H1 (cell line): ENCODE results near the gene DPYSL3. TPM values are rescaled to one million over a fixed set of nuclear protein-coding genes. Genes with fewer than 3 reads are reported as not detected.

Experiments
- CTCF ChIA-PET: fragments of 300-600 bp; sonication (Branson Sonifier 250); formaldehyde crosslinking; loops from one replicate; lab custom pipeline; 2021; ENCODE audit not compliant: partially characterized antibody; lab: Charles Lee
- POLR2A ChIA-PET: fragments of 300-600 bp; sonication (Branson Sonifier 250); formaldehyde crosslinking; loops from one replicate; lab custom pipeline; 2021; ENCODE audit warnings: inconsistent platforms; ENCODE audit not compliant: partially characterized antibody; lab: Charles Lee
- DNase-seq, 2 experiments: peaks; one replicate each; pipeline versions ENCODE4 v3.0.0 to v3.0.0-alpha.2; 2010 to 2022; ENCODE audit warnings: low spot score in 2 of 2, low read depth in 1 of 2, mixed read lengths in 1 of 2
- FAIRE-seq: peaks from 2 replicates; lab custom pipeline; 2011; peaks lifted over from hg19 to GRCh38; lab: Jason Lieb, UNC
- H2AFZ ChIP-seq: 2 replicates; pipeline ENCODE4 v1.8.1; 2012; ENCODE audit warnings: low read length, inconsistent platforms
- H2AK5ac ChIP-seq: 2 replicates; pipeline ENCODE4 v1.6.1; 2013; ENCODE audit warnings: low read depth, low read length
- H2BK120ac ChIP-seq: replicated peaks from 2 replicates; pipeline ENCODE3; 2013; ENCODE audit warnings: low read depth, low read length, inconsistent platforms
- H2BK12ac ChIP-seq: 2 replicates; pipeline ENCODE4 v1.6.1; 2013; ENCODE audit warnings: low read depth, low read length
- H2BK15ac ChIP-seq: 2 replicates; pipeline ENCODE4 v1.6.1; 2013; ENCODE audit warnings: low read length
- H2BK20ac ChIP-seq: 2 replicates; pipeline ENCODE4 v1.6.1; 2013; ENCODE audit warnings: low read length
- H2BK5ac ChIP-seq: 2 replicates; pipeline ENCODE4 v1.6.1; 2013; ENCODE audit warnings: low read depth, low read length
- H3K14ac ChIP-seq: 2 replicates; pipeline ENCODE4 v1.6.1; 2013; ENCODE audit warnings: inconsistent platforms; ENCODE audit not compliant: insufficient read length
- H3K18ac ChIP-seq: 2 replicates; pipeline ENCODE4 v1.6.1; 2013; ENCODE audit warnings: low read length; ENCODE audit errors: extremely low read depth
- H3K23ac ChIP-seq: 2 replicates; pipeline ENCODE4 v1.6.1; 2013; ENCODE audit warnings: inconsistent platforms; ENCODE audit not compliant: insufficient read length
- H3K23me2 ChIP-seq: 2 replicates; pipeline ENCODE4 v1.6.1; 2013; ENCODE audit warnings: low read depth, low read length
- H3K27ac ChIP-seq: 2 replicates; pipeline ENCODE4 v1.6.1; 2011; ENCODE audit warnings: low read depth, low read length, inconsistent platforms
- H3K27me3 ChIP-seq, 4 experiments: replicated peaks in 1 of 4; 1 replicate in 1 of 4; 2 replicates in 3 of 4; pipeline versions ENCODE4 v1.6.1 to v1.8.1; 2011 to 2013; ENCODE audit warnings: low read length in 3 of 4, mild to moderate bottlenecking in 3 of 4, inconsistent platforms in 2 of 4, mixed read lengths in 2 of 4, moderate library complexity in 1 of 4; ENCODE audit not compliant: control insufficient read depth in 3 of 4, insufficient read depth in 3 of 4; ENCODE audit errors: extremely low read depth in 1 of 4
- H3K36me3 ChIP-seq, 4 experiments: 2 replicates each; pipeline versions ENCODE4 v1.6.1 to v1.8.1; 2011 to 2013; ENCODE audit warnings: mild to moderate bottlenecking in 4 of 4, low read length in 3 of 4, moderate library complexity in 2 of 4, control low read depth in 1 of 4, inconsistent platforms in 1 of 4; ENCODE audit not compliant: insufficient read depth in 4 of 4, control insufficient read depth in 2 of 4
- H3K4ac ChIP-seq: replicated peaks from 2 replicates; pipeline ENCODE3; 2013; ENCODE audit warnings: low read length, low read depth, mixed read lengths, inconsistent platforms; ENCODE audit not compliant: insufficient read length
- H3K4me1 ChIP-seq, 4 experiments: replicated peaks in 1 of 4; 1 replicate in 1 of 4; 2 replicates in 3 of 4; pipeline versions ENCODE4 v1.6.1 to v1.8.1; 2011 to 2013; ENCODE audit warnings: low read length in 3 of 4, inconsistent platforms in 2 of 4, mixed read lengths in 1 of 4; ENCODE audit not compliant: insufficient read depth in 4 of 4, control insufficient read depth in 3 of 4
- H3K4me2 ChIP-seq, 2 experiments: 2 replicates each; pipeline versions ENCODE4 v1.6.1 to v1.8.1; 2011 to 2013; ENCODE audit warnings: low read depth in 2 of 2, low read length in 2 of 2, control low read depth in 1 of 2, inconsistent platforms in 1 of 2, mild to moderate bottlenecking in 1 of 2; ENCODE audit not compliant: insufficient read depth in 1 of 2
- H3K4me3 ChIP-seq, 4 experiments: fragments of 200-600, 300-600 bp in 1 of 4; sonication (generic), shearing (Covaris generic), sonication (Bioruptor Twin) in 1 of 4; 2 replicates each; pipeline versions ENCODE4 v1.5.1 to v1.8.1; 2011 to 2016; ENCODE audit warnings: low read length in 4 of 4, low read depth in 3 of 4, control low read depth in 2 of 4, inconsistent platforms in 2 of 4, mild to moderate bottlenecking in 2 of 4, mixed read lengths in 1 of 4, moderate library complexity in 1 of 4; ENCODE audit not compliant: insufficient read depth in 2 of 4; ENCODE audit errors: extremely low read depth in 1 of 4
- H3K56ac ChIP-seq: replicated peaks from 2 replicates; pipeline ENCODE3; 2013; ENCODE audit warnings: low read depth, mild to moderate bottlenecking, mixed read lengths, low read length, inconsistent platforms; ENCODE audit not compliant: insufficient read length
- H3K79me1 ChIP-seq: 2 replicates; pipeline ENCODE4 v1.6.1; 2013; ENCODE audit warnings: low read depth, low read length, control low read depth
- H3K79me2 ChIP-seq, 2 experiments: 2 replicates each; pipeline versions ENCODE4 v1.6.1 to v1.8.1; 2012 to 2013; ENCODE audit warnings: low read length in 2 of 2, mild to moderate bottlenecking in 2 of 2, inconsistent platforms in 1 of 2; ENCODE audit not compliant: insufficient read depth in 2 of 2, control insufficient read depth in 1 of 2
- H3K9ac ChIP-seq, 4 experiments: replicated peaks in 1 of 4; 1 replicate in 1 of 4; 2 replicates in 3 of 4; pipeline versions ENCODE4 v1.6.1 to v1.8.1; 2011 to 2013; ENCODE audit warnings: low read depth in 3 of 4, low read length in 3 of 4, control low read depth in 2 of 4, mild to moderate bottlenecking in 2 of 4, moderate library complexity in 2 of 4, inconsistent platforms in 1 of 4; ENCODE audit errors: extremely low read depth in 1 of 4
- H3K9me3 ChIP-seq, 2 experiments: 2 replicates each; pipeline versions ENCODE4 v1.6.1 to v1.8.1; 2012 to 2013; ENCODE audit warnings: mild to moderate bottlenecking in 2 of 2, moderate library complexity in 2 of 2, control low read depth in 1 of 2, inconsistent platforms in 1 of 2, low read depth in 1 of 2, low read length in 1 of 2, mixed read lengths in 1 of 2; ENCODE audit not compliant: insufficient read depth in 2 of 2
- H4K20me1 ChIP-seq, 2 experiments: replicated peaks in 1 of 2; 2 replicates each; pipeline versions ENCODE3 to v1.8.1; 2011 to 2013; ENCODE audit warnings: inconsistent platforms in 2 of 2, low read length in 2 of 2, mild to moderate bottlenecking in 1 of 2; ENCODE audit not compliant: insufficient read depth in 2 of 2, control insufficient read depth in 1 of 2
- H4K5ac ChIP-seq: 2 replicates; pipeline ENCODE4 v1.6.1; 2013; ENCODE audit warnings: low read length, low read depth, mixed read lengths, inconsistent platforms; ENCODE audit not compliant: insufficient read length
- H4K8ac ChIP-seq: 2 replicates; pipeline ENCODE4 v1.8.0; 2013; ENCODE audit warnings: mild to moderate bottlenecking, moderate library complexity, low read length, inconsistent platforms; ENCODE audit not compliant: insufficient read depth; ENCODE audit errors: extremely low read depth
- H4K91ac ChIP-seq: replicated peaks from 2 replicates; pipeline ENCODE3; 2013; ENCODE audit warnings: low read length, mixed read lengths, inconsistent platforms; ENCODE audit not compliant: insufficient read length
- CBX8 ChIP-seq: fragments of 300-800, 300-1000 bp; sonication (generic); IDR thresholded peaks from 2 replicates; pipeline ENCODE4 v1.7.1; 2016; ENCODE audit warnings: low read depth, low read length, borderline replicate concordance
- CREB1 ChIP-seq: IDR thresholded peaks from 2 replicates; pipeline ENCODE4 v1.6.1; 2012; ENCODE audit warnings: inconsistent platforms
- KDM1A ChIP-seq: fragments of 200-600, 300-600 bp; sonication (generic); IDR thresholded peaks from 2 replicates; pipeline ENCODE4 v1.7.1; 2016; ENCODE audit warnings: mild to moderate bottlenecking, low read length, borderline replicate concordance
- POLR2AphosphoS5 ChIP-seq: IDR thresholded peaks from 2 replicates; pipeline ENCODE4 v1.6.1; 2011; ENCODE audit warnings: low read depth, low read length
- RBBP5 ChIP-seq: IDR thresholded peaks from 2 replicates; pipeline ENCODE4 v1.7.1; 2012; ENCODE audit warnings: low read depth, mild to moderate bottlenecking, inconsistent platforms, low read length, moderate library complexity, borderline replicate concordance
- RFX5 ChIP-seq: IDR thresholded peaks from 2 replicates; pipeline ENCODE4 v1.6.1; 2011; ENCODE audit warnings: low read depth, low read length, improper control_type of control experiment, borderline replicate concordance
- TCF12 ChIP-seq: IDR thresholded peaks from 2 replicates; pipeline ENCODE4 v1.6.1; 2011; ENCODE audit warnings: low read depth, mild to moderate bottlenecking, low read length
- WGBS, 2 experiments: shearing (Covaris generic) in 1 of 2; methylation state at CpG; one replicate each; pipeline versions ENCODE4 v1.1.6 to v1.1.7; 2013 to 2015; ENCODE audit warnings: low lambda C conversion rate in 2 of 2, mixed read lengths in 2 of 2, inconsistent platforms in 1 of 2, low coverage in 1 of 2, missing lambda C conversion rate in 1 of 2; ENCODE audit not compliant: insufficient replicate concordance in 2 of 2, insufficient coverage in 1 of 2, insufficient read length in 1 of 2; ENCODE audit errors: extremely low coverage in 1 of 2, missing lambda C conversion rate in 1 of 2; 5-methylcytosine and 5-hydroxymethylcytosine counted together
- polyA plus RNA-seq, 7 experiments: library from polyadenylated mRNA; depleted of rRNA in 3 of 7; stranded (reverse) in 5 of 7; unstranded in 2 of 7; fragments of >200 nt in 5 of 7; fragments of 200-250 nt in 2 of 7; gene quantifications; 1 replicate in 5 of 7; 2 replicates in 1 of 7; 4 replicates in 1 of 7; pipeline versions ENCODE4 v1.2.1 to v1.2.3, GENCODE V29; 2011 to 2013; ENCODE audit warnings: missing spikeins in 2 of 7, mixed read lengths in 2 of 7
- total RNA-seq: library from RNA; stranded (reverse); fragmentation: NEBNext Ultra II Directional; extraction: Animal tissue kit (Norgen Biotek cat#: 25700); gene quantifications from 2 replicates; pipeline ENCODE4 v1.2.1, GENCODE V29; 2021

DPYSL3 gene
- total and polyA plus RNA-seq, 2 of the 8 experiments (the other 6 are each of a cell fraction or from before 2014, with no cell fraction given) = 268 to 387 TPM

- WGBS, 2 experiments = 92% methylated on average over 3 of the region's 3 CpGs; no CpG with 5 or more reads in 1 of the 2 experiments
- peaks cover 0 to 58% (median 15%) of the 10 kb centered on the region in 4 experiments; a peak in 7 of 8 replicates for H3K36me3 ChIP-seq
- TF ChIP-seq POLR2AphosphoS5 (no peak), CREB1 (no peak), TCF12 (no peak), CBX8 (no peak), KDM1A (no peak), RFX5 (no peak), RBBP5 (no peak)
- H3K79me1 ChIP-seq = peaks cover 7% of the 10 kb centered on the region
- H4K20me1 ChIP-seq = peaks cover 42 to 49% of the 10 kb centered on the region in 2 experiments
- no peak overlapping the region for H2BK12ac ChIP-seq
- no peak overlapping the region for H3K56ac ChIP-seq
- no peak overlapping the region for H3K4me2 ChIP-seq
- no peak overlapping the region for H4K8ac ChIP-seq
- no peak overlapping the region for H2AK5ac ChIP-seq
- no peak overlapping the region for H3K4me3 ChIP-seq
- H2BK120ac ChIP-seq = no peak overlapping the region
- no peak overlapping the region for H2BK5ac ChIP-seq
- no peak overlapping the region for H3K9ac ChIP-seq
- FAIRE-seq = no peak
- peaks cover 0 to 17% (median 12%) of the 10 kb centered on the region in 4 experiments; a peak in 6 of 7 replicates for H3K4me1 ChIP-seq
- no peak overlapping the region for H3K4ac ChIP-seq
- H3K23ac ChIP-seq = no peak overlapping the region
- no peak overlapping the region for H2AFZ ChIP-seq
- H4K5ac ChIP-seq = no peak overlapping the region
- H3K14ac ChIP-seq = no peak overlapping the region
- no peak overlapping the region for H2BK15ac ChIP-seq
- no peaks in the 10 kb centered on the region for H3K23me2 ChIP-seq
- no peak for DNase-seq
- CTCF ChIA-PET = interaction anchor here (1.6 to 3.0 kb wide), 2 partner anchors 9 to 23 kb away, joined by 4 to 25 read pairs; no protein-coding TSS in a partner anchor
- H3K18ac ChIP-seq = no peak overlapping the region
- no peaks in the 10 kb centered on the region for H3K9me3 ChIP-seq
- no peak overlapping the region for H2BK20ac ChIP-seq
- no peaks in the 10 kb centered on the region for H3K27me3 ChIP-seq
- POLR2A ChIA-PET = interaction anchor here (1.1 to 2.0 kb wide), 3 partner anchors 8 to 21 kb away, joined by 3 to 6 read pairs (median 5); no protein-coding TSS in a partner anchor
- peaks cover 47 to 99% of the 10 kb centered on the region in 2 experiments for H3K79me2 ChIP-seq
- no peak overlapping the region for H4K91ac ChIP-seq
- no peak overlapping the region for H3K27ac ChIP-seq
These were observed 68.6 kb downstream of the DPYSL3 start for GRCh38 chr5:147441191-147441695.
